GM18526 (cell line): ENCODE measurements around the gene EXOC2.

Source experiments
- POLR2A ChIP-seq: IDR thresholded peaks from 3 replicates; pipeline ENCODE4 v1.6.1; 2011; ENCODE audit not compliant: insufficient read length; ENCODE audit errors: extremely low read depth

The EXOC2 gene, protein sequence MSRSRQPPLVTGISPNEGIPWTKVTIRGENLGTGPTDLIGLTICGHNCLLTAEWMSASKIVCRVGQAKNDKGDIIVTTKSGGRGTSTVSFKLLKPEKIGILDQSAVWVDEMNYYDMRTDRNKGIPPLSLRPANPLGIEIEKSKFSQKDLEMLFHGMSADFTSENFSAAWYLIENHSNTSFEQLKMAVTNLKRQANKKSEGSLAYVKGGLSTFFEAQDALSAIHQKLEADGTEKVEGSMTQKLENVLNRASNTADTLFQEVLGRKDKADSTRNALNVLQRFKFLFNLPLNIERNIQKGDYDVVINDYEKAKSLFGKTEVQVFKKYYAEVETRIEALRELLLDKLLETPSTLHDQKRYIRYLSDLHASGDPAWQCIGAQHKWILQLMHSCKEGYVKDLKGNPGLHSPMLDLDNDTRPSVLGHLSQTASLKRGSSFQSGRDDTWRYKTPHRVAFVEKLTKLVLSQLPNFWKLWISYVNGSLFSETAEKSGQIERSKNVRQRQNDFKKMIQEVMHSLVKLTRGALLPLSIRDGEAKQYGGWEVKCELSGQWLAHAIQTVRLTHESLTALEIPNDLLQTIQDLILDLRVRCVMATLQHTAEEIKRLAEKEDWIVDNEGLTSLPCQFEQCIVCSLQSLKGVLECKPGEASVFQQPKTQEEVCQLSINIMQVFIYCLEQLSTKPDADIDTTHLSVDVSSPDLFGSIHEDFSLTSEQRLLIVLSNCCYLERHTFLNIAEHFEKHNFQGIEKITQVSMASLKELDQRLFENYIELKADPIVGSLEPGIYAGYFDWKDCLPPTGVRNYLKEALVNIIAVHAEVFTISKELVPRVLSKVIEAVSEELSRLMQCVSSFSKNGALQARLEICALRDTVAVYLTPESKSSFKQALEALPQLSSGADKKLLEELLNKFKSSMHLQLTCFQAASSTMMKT

GRCh38 chr6:692858-693722 is at the start of gene EXOC2:
TSS of gene EXOC2 (minus strand) at chr6:693139. CDS start at chr6:637818, 55,321 bp downstream.
- peak; percentile 69 for TF ChIP-seq POLR2A

- TF ChIP-seq POLR2A = no peak
These were observed 48.7 kb upstream of the EXOC2 start for GRCh38 chr6:741410-742339.

DNA sequence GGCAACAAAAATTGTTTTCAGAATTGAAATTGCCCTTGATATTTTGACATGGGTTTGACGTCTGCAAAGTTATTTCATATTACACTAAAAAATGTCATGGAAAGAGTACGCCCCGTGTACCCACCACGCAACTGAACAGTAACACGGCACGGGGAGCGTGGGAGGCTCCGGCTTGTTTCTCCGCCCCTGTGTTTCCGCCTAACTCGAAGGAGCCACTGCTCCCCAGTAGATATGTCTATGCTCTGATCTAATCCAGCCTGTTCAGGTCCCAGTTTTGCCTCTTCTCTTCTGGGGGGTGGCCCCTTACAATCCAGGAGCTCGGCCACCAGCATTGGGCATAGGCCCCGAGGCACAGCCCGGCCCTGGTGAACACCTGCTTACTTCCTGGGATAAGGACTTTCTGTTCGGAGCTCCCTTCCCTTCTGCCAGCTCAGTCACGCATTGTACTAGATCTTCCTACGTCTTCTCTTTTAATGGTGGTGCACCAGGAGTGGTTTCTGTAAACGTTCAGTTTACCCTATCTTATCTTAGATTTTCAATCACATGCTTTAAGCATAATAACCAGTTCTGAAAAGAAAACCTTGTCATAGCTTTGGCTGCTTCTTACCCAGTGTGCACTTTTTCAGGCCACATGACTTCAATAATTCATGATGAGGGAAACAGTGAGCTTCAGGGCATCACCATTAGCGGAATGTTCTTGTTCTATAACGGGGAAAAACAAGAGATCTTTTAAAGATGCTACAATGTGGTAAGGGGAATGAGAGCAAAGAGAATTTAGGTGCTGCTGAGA is 43.9 kb upstream of the EXOC2 start:
- TF ChIP-seq POLR2A = no peak

GRCh38 chr6:733431-734219 is 40.7 kb upstream of the EXOC2 start:
- no peak for TF ChIP-seq POLR2A

DNA sequence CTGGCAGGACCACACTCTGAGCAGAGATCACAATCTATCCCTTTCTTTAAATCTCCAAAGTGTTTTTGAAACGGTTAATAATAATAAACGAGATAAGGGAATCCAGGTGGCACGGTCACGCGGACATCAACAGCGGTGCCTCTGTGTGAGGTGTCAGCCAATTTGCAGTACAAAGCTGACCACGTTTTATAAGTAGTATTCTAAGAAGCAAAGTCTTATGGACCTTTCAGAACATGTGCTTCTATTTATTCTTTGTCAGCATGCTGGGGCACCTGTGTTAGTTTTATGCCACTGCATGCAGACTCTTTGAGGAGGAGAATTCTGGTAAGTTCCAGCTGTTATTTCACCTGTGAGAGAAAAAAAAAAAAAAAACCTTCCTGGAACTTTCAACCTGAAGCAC is 39.0 kb upstream of the EXOC2 start:
- TF ChIP-seq POLR2A = no peak

GRCh38 chr6:729606-730320 is 36.8 kb upstream of the EXOC2 start:
- no peak for TF ChIP-seq POLR2A

DNA sequence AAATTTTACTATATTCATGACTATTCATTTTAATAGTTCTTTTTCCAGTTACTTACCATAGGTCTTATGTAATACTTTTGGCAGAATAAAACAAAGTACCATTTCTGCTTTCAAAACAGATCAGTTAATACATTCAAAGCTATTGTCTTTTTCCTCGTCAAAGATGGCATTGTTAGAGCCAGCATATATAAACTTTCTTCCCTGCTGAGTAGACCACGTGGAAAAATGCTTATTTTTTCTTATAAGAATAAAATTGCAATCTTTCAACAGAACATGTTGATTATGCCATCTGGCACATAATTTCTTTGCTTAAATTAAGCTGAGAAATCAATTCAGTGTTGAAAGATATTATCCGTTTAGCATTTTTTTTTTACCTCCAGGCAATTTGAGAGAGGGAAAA is 34.9 kb upstream of the EXOC2 start:
- TF ChIP-seq POLR2A = no peak

DNA sequence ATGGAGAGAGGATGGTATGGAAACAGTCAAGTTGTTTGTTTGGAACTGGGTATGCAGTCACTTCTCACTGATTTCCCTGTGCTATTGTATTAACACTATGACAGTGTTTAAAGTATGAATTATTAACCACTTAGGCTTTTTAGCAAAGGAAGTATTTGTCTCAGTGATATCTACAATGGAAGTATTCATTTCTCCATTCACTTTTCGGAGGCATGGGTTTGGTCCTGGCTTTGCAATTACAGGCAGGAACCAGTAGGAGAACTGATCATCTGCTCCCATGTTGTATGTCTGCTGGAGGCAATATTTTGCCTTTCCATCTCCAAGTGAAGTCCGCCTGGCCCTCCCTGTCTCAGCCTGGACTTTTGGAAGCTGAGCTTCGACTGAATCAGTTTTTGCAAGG is 30.6 kb upstream of the EXOC2 start:
- TF ChIP-seq POLR2A = no peak

DNA sequence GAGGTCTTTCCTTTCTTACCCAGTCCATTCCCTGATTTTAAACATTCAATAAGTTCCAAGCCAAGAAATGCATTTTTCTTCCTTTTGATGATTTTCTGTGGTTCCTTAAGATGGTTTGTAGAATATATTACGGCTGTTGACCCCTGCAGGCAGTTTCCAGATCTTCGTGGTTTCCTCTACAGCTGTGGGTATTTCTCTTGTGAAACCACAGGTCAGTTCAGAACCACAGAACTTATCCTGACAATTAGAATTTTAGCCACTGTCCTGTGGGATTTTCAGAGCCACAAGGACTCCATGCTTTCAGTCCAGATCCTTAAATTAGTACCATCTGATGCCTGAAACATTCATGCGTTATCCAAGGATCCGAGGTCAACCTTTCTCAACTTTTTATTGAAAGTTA is 29.7 kb upstream of the EXOC2 start:
- TF ChIP-seq POLR2A = no peak

DNA sequence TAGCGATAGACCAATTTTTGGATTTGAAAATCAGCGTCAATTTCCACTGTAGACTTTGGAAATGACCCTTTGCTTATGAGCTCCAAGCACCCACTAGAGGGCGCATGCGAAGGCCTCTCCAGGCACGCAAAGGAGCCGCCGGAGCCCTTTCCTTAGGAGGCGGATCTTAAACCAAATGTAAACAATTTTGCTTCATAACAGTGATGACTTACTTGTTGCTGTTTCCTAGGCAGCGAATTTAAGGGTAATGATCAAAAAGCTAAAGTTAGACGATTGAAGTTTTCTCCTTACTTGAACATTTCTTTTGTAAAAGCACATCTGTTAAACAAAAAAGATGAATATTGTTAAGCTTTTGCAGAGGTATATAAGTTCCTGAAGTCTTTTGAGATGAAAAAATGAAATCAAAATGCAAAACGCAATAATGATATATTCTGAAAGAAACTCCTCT is 29.2 kb upstream of the EXOC2 start:
- TF ChIP-seq POLR2A = no peak

DNA sequence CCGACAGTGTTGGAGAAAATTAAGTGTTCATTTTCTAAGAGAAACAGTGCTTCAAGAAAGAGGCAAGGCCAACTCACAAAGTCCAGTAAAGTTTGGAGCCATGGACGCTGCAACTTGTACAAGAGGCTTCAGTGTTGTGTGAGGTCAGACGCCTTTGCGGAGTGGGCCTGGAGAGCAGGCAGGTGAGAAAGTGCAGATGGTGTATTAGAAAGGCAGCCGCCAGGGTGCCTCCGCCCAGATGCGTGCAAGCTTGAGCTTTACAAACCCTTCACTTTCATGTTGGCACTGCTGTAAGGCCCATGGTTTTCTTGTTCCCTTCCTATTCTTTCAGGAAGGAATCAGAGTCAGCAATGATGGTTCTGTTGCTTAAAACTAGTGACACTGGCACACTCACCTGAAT is 25.4 kb upstream of the EXOC2 start:
- no peak for TF ChIP-seq POLR2A

- TF ChIP-seq POLR2A = no peak
These were observed 24.2 kb upstream of the EXOC2 start for GRCh38 chr6:717135-717534.
